ENCODE measurements around the gene SECTM1. TPM values are rescaled to one million over a fixed set of nuclear protein-coding genes. Genes with fewer than 3 reads are reported as not detected.

Gene SECTM1
- total and polyA plus RNA-seq, 4 experiments from 2014 or later, result 2.2 to 6.1 (median 4.8) TPM

DNA sequence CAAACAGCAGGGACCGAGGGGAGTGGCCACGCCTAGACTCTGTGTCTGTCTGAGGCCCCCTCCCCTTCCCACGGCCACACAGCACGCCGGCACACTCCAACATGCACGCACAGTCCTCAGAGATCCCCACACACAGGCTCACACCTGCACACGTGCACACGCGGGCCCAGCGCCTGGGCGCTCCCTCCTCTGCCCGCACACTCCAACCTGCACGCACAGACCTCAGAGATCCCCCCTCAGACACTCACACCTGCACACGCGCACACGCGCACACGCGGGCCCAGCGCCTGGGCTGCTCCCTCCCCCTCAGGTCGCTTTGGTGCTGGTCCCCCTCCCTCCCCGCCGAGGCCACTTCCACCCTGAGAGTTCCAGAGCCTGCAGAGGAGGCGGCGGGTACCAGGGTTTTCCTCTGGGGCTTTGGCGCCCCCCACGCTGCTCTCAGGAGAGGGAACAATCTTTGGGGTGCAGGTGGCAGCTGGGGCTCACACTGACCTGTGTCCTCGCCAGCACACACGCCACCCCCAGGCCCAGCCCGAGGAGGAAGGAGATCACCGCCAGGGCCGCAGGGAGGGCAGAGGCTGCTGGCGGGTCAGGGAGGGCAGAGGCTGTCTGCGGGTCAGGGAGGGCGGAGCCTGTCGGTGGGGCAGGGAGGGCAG lies 17.7 kb downstream of the SECTM1 start:
- DNase-seq, result peak; percentile 48 to 64 (median 51)
- CTCF ChIA-PET (ENCODE audit: partially characterized antibody), result interaction anchor here (1.0 to 2.9 kb wide), 5 partner anchors 9 to 110 kb away, joined by 3 to 72 read pairs (median 4); no protein-coding TSS in a partner anchor
- intact Hi-C loops (cut with micrococcal nuclease), result loop anchor here (1.0 kb wide), 1 partner anchor 13 kb away; no protein-coding TSS in a partner anchor
- Mint-ChIP-seq H3K27ac (peak overlapping the region in 6 of 7 donors; percentile 88 to 96 (median 93)), H3K4me1 (peaks cover 7 to 26% (median 15%) of the 10 kb centered on the region in 4 donors), H3K36me3 (peaks cover 0 to 7% of the 10 kb centered on the region in 2 donors), H3K9me3 (peaks cover 0 to 2% (median 0%) of the 10 kb centered on the region in 8 donors), H3K27me3 (no peaks in the 10 kb centered on the region), H3K4me3 (peak overlapping the region in 7 of 8 donors; percentile 89 to 94 (median 93))
- POLR2A ChIA-PET (ENCODE audit: partially characterized antibody), result interaction anchor here (0.7 to 7.0 kb wide), 9 partner anchors 9 to 104 kb away, joined by 3 to 172 read pairs (median 12); partner anchors contain the start of genes CSNK1D, SECTM1 and SLC16A3
- peak overlapping the region; percentile 51 to 88 for H3K4me3 ChIP-seq (ENCODE audit: low read length in 2 of 2)
- H3K9me3 ChIP-seq (ENCODE audit: control insufficient read depth in 1 of 2, low read length in 2 of 2), result no peaks in the 10 kb centered on the region
- H3K4me1 ChIP-seq (ENCODE audit: insufficient read depth, low read length), result peaks cover 29% of the 10 kb centered on the region
- no peaks in the 10 kb centered on the region for H3K27me3 ChIP-seq (ENCODE audit: insufficient read depth, low read length)
- H3K36me3 ChIP-seq (ENCODE audit: insufficient read depth, low read length), result no peaks in the 10 kb centered on the region
- H3K27ac ChIP-seq (ENCODE audit: low read depth, low read length), result peak overlapping the region; percentile 65

- ChIA-PET CTCF (ENCODE audit: partially characterized antibody) (no interaction called here), POLR2A (ENCODE audit: partially characterized antibody) (interaction anchor here (1.3 to 7.0 kb wide), 3 partner anchors 13 to 22 kb away, joined by 3 to 172 read pairs (median 16); no protein-coding TSS in a partner anchor)
- Mint-ChIP-seq H3K36me3 (peaks cover 0 to 7% of the 10 kb centered on the region in 2 donors), H3K27me3 (no peaks in the 10 kb centered on the region), H3K9me3 (peaks cover 0 to 2% (median 0%) of the 10 kb centered on the region in 8 donors), H3K4me1 (peaks cover 7 to 22% (median 15%) of the 10 kb centered on the region in 4 donors), H3K27ac (peak overlapping the region in 2 of 7 donors; percentile 92 to 94), H3K4me3 (peak overlapping the region in 7 of 8 donors; percentile 89 to 94 (median 93))
- Histone ChIP-seq H3K4me3 (ENCODE audit: low read length in 2 of 2) (peak overlapping the region in 1 of 2 donors; percentile 51), H3K27ac (ENCODE audit: low read depth, low read length) (peak overlapping the region; percentile 65), H3K4me1 (ENCODE audit: insufficient read depth, low read length) (peaks cover 27% of the 10 kb centered on the region), H3K36me3 (ENCODE audit: insufficient read depth, low read length) (no peaks in the 10 kb centered on the region), H3K27me3 (ENCODE audit: insufficient read depth, low read length) (no peaks in the 10 kb centered on the region), H3K9me3 (ENCODE audit: control insufficient read depth in 1 of 2, low read length in 2 of 2) (no peaks in the 10 kb centered on the region)
- peak in 1 of 5 donors; percentile 36 for DNase-seq
- intact Hi-C loops (cut with micrococcal nuclease), result no loop called here
Measured at GRCh38 chr17:82314727-82315605, 18.6 kb downstream of the SECTM1 start.

- DNase-seq, result peak in 1 of 5 donors; percentile 28
- H3K4me3 Mint-ChIP-seq, result peak overlapping the region in 4 of 8 donors; percentile 5 to 69 (median 44)
- no peaks in the 10 kb centered on the region for H3K9me3 ChIP-seq (ENCODE audit: control insufficient read depth in 1 of 2, low read length in 2 of 2)
- H3K36me3 ChIP-seq (ENCODE audit: insufficient read depth, low read length), result no peaks in the 10 kb centered on the region
- H3K4me3 ChIP-seq (ENCODE audit: low read length in 2 of 2), result no peak overlapping the region
- H3K36me3 Mint-ChIP-seq, result peaks cover 0 to 7% of the 10 kb centered on the region in 2 donors
- no peaks in the 10 kb centered on the region for H3K27me3 ChIP-seq (ENCODE audit: insufficient read depth, low read length)
- no peaks in the 10 kb centered on the region for H3K27me3 Mint-ChIP-seq
- H3K27ac ChIP-seq (ENCODE audit: low read depth, low read length), result no peak overlapping the region
- peaks cover 27% of the 10 kb centered on the region for H3K4me1 ChIP-seq (ENCODE audit: insufficient read depth, low read length)
- peaks cover 7 to 22% (median 15%) of the 10 kb centered on the region in 4 donors for H3K4me1 Mint-ChIP-seq
- H3K9me3 Mint-ChIP-seq, result peaks cover 0 to 2% (median 0%) of the 10 kb centered on the region in 8 donors
- intact Hi-C loops (cut with micrococcal nuclease), result no loop called here
- H3K27ac Mint-ChIP-seq, result peak overlapping the region in 1 of 7 donors; percentile 36
- ChIA-PET POLR2A (ENCODE audit: partially characterized antibody) (interaction anchor here (1.3 to 7.0 kb wide), 2 partner anchors 14 kb away, joined by 3 to 172 read pairs; no protein-coding TSS in a partner anchor), CTCF (ENCODE audit: partially characterized antibody) (interaction anchor here (1.7 kb wide), 1 partner anchor 14 kb away, joined by 11 read pairs; no protein-coding TSS in a partner anchor)
Measured at GRCh38 chr17:82314012-82314726, 19.4 kb downstream of the SECTM1 start.

GRCh38 chr17:82313195-82314011 lies 20.2 kb downstream of the SECTM1 start:
- DNase-seq, result no peak
- Histone ChIP-seq H3K9me3 (ENCODE audit: control insufficient read depth in 1 of 2, low read length in 2 of 2) (no peaks in the 10 kb centered on the region), H3K4me1 (ENCODE audit: insufficient read depth, low read length) (peaks cover 27% of the 10 kb centered on the region), H3K4me3 (ENCODE audit: low read length in 2 of 2) (no peak overlapping the region), H3K27ac (ENCODE audit: low read depth, low read length) (no peak overlapping the region), H3K27me3 (ENCODE audit: insufficient read depth, low read length) (no peaks in the 10 kb centered on the region), H3K36me3 (ENCODE audit: insufficient read depth, low read length) (no peaks in the 10 kb centered on the region)
- POLR2A ChIA-PET (ENCODE audit: partially characterized antibody), result interaction anchor here (7.0 kb wide), 1 partner anchor 13 kb away, joined by 172 read pairs; no protein-coding TSS in a partner anchor
- H3K9me3 Mint-ChIP-seq, result peaks cover 0 to 2% (median 0%) of the 10 kb centered on the region in 8 donors
- peaks cover 0 to 7% of the 10 kb centered on the region in 2 donors for H3K36me3 Mint-ChIP-seq
- H3K27ac Mint-ChIP-seq, result peak overlapping the region in 1 of 7 donors; percentile 54
- peak overlapping the region in 4 of 8 donors; percentile 29 to 60 (median 44) for H3K4me3 Mint-ChIP-seq
- H3K4me1 Mint-ChIP-seq, result peaks cover 8 to 22% (median 15%) of the 10 kb centered on the region in 4 donors
- CTCF ChIA-PET (ENCODE audit: partially characterized antibody), result interaction anchor here (1.1 to 1.7 kb wide), 2 partner anchors 13 to 16 kb away, joined by 3 to 11 read pairs; no protein-coding TSS in a partner anchor
- intact Hi-C loops (cut with micrococcal nuclease), result no loop called here
- H3K27me3 Mint-ChIP-seq, result no peaks in the 10 kb centered on the region

GRCh38 chr17:82311971-82312370 lies 21.6 kb downstream of the SECTM1 start:
- intact Hi-C loops (cut with micrococcal nuclease), result no loop called here
- H3K27ac Mint-ChIP-seq, result no peak overlapping the region
- no peak overlapping the region for H3K4me3 Mint-ChIP-seq
- Histone ChIP-seq H3K4me3 (ENCODE audit: low read length in 2 of 2) (no peak overlapping the region), H3K9me3 (ENCODE audit: control insufficient read depth in 1 of 2, low read length in 2 of 2) (no peaks in the 10 kb centered on the region), H3K4me1 (ENCODE audit: insufficient read depth, low read length) (peaks cover 16% of the 10 kb centered on the region), H3K36me3 (ENCODE audit: insufficient read depth, low read length) (no peaks in the 10 kb centered on the region), H3K27me3 (ENCODE audit: insufficient read depth, low read length) (no peaks in the 10 kb centered on the region), H3K27ac (ENCODE audit: low read depth, low read length) (no peak overlapping the region)
- ChIA-PET CTCF (ENCODE audit: partially characterized antibody) (interaction anchor here (1.1 to 1.7 kb wide), 2 partner anchors 11 to 15 kb away, joined by 3 to 11 read pairs; no protein-coding TSS in a partner anchor), POLR2A (ENCODE audit: partially characterized antibody) (interaction anchor here (7.0 kb wide), 1 partner anchor 12 kb away, joined by 172 read pairs; no protein-coding TSS in a partner anchor)
- H3K27me3 Mint-ChIP-seq, result no peaks in the 10 kb centered on the region
- peaks cover 0 to 4% (median 0%) of the 10 kb centered on the region in 8 donors for H3K9me3 Mint-ChIP-seq
- DNase-seq, result no peak
- peaks cover 6 to 27% (median 11%) of the 10 kb centered on the region in 4 donors for H3K4me1 Mint-ChIP-seq
- H3K36me3 Mint-ChIP-seq, result peaks cover 0 to 7% of the 10 kb centered on the region in 2 donors

DNA sequence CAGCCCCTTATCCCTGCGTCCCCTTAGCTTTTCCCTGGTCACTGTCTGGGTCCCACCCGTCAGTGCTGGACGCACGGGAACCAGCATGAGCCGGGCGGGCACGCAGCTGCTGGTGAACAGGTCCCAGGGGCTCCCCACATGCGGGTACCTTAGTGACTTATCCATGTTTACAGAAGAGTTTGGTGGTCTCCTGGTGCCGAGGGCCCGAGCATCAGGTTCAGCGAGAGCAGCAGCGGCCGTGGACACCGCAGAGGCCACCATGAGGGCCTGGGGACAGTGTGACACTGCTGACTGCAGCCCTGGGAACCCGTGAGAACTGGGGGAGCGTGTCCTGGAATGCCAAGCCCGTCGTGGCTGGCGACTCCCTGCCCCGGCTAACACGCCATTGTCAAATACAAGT lies 22.7 kb downstream of the SECTM1 start:
- H3K4me1 Mint-ChIP-seq, result peaks cover 8 to 25% (median 11%) of the 10 kb centered on the region in 4 donors
- H3K27me3 Mint-ChIP-seq, result no peaks in the 10 kb centered on the region
- Histone ChIP-seq H3K9me3 (ENCODE audit: control insufficient read depth in 1 of 2, low read length in 2 of 2) (no peaks in the 10 kb centered on the region), H3K27ac (ENCODE audit: low read depth, low read length) (no peak overlapping the region), H3K4me1 (ENCODE audit: insufficient read depth, low read length) (peaks cover 7% of the 10 kb centered on the region), H3K4me3 (ENCODE audit: low read length in 2 of 2) (no peak overlapping the region), H3K27me3 (ENCODE audit: insufficient read depth, low read length) (no peaks in the 10 kb centered on the region), H3K36me3 (ENCODE audit: insufficient read depth, low read length) (no peaks in the 10 kb centered on the region)
- ChIA-PET POLR2A (ENCODE audit: partially characterized antibody) (no interaction called here), CTCF (ENCODE audit: partially characterized antibody) (interaction anchor here (0.8 kb wide), 1 partner anchor 76 kb away, joined by 3 read pairs; no protein-coding TSS in a partner anchor)
- peaks cover 0 to 5% of the 10 kb centered on the region in 2 donors for H3K36me3 Mint-ChIP-seq
- intact Hi-C loops (cut with micrococcal nuclease), result no loop called here
- no peak for DNase-seq
- H3K9me3 Mint-ChIP-seq, result peaks cover 0 to 4% (median 0%) of the 10 kb centered on the region in 8 donors
- H3K4me3 Mint-ChIP-seq, result no peak overlapping the region
- H3K27ac Mint-ChIP-seq, result no peak overlapping the region
